HEK293T (cell line): ENCODE results near the gene SERPIND1.

Experiments
- FOXM1 ChIP-seq: fragments of 450-650 bp; IDR thresholded peaks from 2 replicates; pipeline ENCODE4 v1.6.1; 2017; ENCODE audit warnings: mild to moderate bottlenecking, borderline replicate concordance
- PKNOX1 ChIP-seq: fragments of 450-650 bp; IDR thresholded peaks from 2 replicates; pipeline ENCODE4 v1.6.1; 2016

- TF ChIP-seq PKNOX1 (no peak), FOXM1 (no peak)
Observed at GRCh38 chr22:20802452-20802851, 28.5 kb downstream of the SERPIND1 start.
